HUES6 (cell line): ENCODE data around the gene KRR1.
A peak's percentile ranks its signal among the peaks of the same experiment; 100 is the strongest.
"Not testable (repeated sequence)": the region's sequence is repeated elsewhere in the genome, so short reads cannot be mapped to it uniquely, and the experiment has no call there.

ENCODE experiments used
- H3K27ac ChIP-seq: 2 replicates; pipeline ENCODE4 v1.7.0; 2013; ENCODE audit warnings: low read depth, mild to moderate bottlenecking, low read length, inconsistent platforms
- H3K27me3 ChIP-seq: 2 replicates; pipeline ENCODE4 v1.6.1; 2013; ENCODE audit warnings: low read length; ENCODE audit not compliant: control insufficient read depth, insufficient read depth
- H3K36me3 ChIP-seq: 2 replicates; pipeline ENCODE4 v1.6.1; 2013; ENCODE audit warnings: low read length; ENCODE audit not compliant: control insufficient read depth, insufficient read depth
- H3K4me1 ChIP-seq: 2 replicates; pipeline ENCODE4 v1.6.1; 2013; ENCODE audit warnings: low read length; ENCODE audit not compliant: control insufficient read depth, insufficient read depth
- H3K4me3 ChIP-seq: 2 replicates; pipeline ENCODE4 v1.5.1; 2013; ENCODE audit warnings: low read depth, low read length
- H3K9ac ChIP-seq: one replicate; pipeline ENCODE4 v1.6.1; 2013; ENCODE audit warnings: mild to moderate bottlenecking, low read length
- H3K9me3 ChIP-seq: 2 replicates; pipeline ENCODE4 v1.6.1; 2013; ENCODE audit warnings: low read depth, low read length; ENCODE audit not compliant: control insufficient read depth, insufficient read depth

KRR1 gene

DNA sequence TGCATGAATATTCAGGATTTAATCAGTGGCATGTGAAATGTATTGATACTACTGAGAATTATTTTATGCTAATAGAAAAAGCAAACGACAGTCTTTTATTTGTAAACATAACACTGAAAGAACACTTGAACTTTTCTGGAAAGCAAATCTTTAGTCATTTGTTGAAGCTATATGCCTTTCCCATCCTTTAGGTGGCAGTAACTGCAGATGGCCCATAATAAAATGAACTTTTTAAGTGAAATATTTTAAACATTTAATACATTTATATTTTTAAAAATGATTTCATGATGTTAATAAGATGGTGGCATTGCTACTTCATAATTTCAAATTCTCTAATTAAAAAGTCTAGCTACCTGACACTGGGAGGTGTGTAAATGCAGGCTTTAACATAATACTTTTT lies 13.9 kb upstream of the KRR1 start:
- Histone ChIP-seq H3K27me3 (no peaks in the 10 kb centered on the region), H3K9me3 (no peaks in the 10 kb centered on the region), H3K4me1 (peaks cover 4% of the 10 kb centered on the region; the same call in 1 of the 2 replicates), H3K36me3 (no peaks in the 10 kb centered on the region), H3K27ac (no peak overlapping the region), H3K4me3 (no peak overlapping the region), H3K9ac (no peak overlapping the region)

- not testable (repeated sequence) for H3K4me1 ChIP-seq, H3K27me3 ChIP-seq, H3K36me3 ChIP-seq, H3K4me3 ChIP-seq, H3K27ac ChIP-seq, H3K9me3 ChIP-seq, H3K9ac ChIP-seq
Measured at GRCh38 chr12:75522124-75522523, 10.7 kb upstream of the KRR1 start.

DNA sequence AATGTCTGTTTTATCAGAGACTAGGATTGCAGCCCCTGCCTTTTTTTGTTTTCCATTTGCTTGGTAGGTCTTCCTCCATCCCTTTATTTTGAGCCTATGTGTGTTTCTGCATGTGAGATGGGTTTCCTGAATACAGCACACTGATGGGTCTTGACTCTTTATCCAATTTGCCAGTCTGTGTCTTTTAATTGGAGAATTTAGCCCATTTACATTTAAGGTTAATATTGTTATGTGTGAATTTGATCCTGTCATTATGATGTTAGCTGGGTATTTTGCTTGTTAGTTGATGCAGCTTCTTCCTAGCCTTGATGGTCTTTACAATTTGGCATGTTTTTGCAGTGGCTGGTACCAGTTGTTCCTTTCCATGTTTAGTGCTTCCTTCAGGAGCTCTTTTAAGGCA lies 9.8 kb upstream of the KRR1 start:
- H3K4me1 ChIP-seq, H3K9ac ChIP-seq, H3K27me3 ChIP-seq, H3K36me3 ChIP-seq, H3K9me3 ChIP-seq, H3K27ac ChIP-seq, H3K4me3 ChIP-seq: not testable (repeated sequence)

DNA sequence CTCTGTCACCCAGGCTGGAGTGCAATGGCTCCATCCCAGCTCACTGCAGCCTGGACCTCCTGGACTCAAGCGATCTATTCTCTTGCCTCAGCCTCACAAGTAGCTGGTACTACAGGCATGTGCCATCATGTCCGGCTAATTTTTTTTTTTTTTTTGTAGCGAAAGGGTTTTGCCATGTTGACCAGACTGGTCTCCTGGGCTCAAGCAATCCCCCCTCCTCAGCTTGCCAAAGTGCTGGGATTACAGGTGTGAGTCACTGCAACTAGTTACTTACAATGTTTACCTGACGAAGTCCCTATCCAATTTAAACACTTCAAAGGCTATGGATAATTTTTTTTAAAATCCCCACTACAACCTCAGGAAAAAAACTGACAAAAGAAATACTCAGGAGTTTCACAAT lies 1.8 kb downstream of the KRR1 start:
- H3K27ac ChIP-seq = no peak overlapping the region
- peaks cover 37% of the 10 kb centered on the region for H3K36me3 ChIP-seq
- H3K9ac ChIP-seq = no peak overlapping the region
- peaks cover 4% of the 10 kb centered on the region; the same call in 1 of the 2 replicates for H3K4me1 ChIP-seq
- no peaks in the 10 kb centered on the region for H3K27me3 ChIP-seq
- peak overlapping the region; percentile 86; the same call in 1 of the 2 replicates for H3K4me3 ChIP-seq
- no peaks in the 10 kb centered on the region for H3K9me3 ChIP-seq

DNA sequence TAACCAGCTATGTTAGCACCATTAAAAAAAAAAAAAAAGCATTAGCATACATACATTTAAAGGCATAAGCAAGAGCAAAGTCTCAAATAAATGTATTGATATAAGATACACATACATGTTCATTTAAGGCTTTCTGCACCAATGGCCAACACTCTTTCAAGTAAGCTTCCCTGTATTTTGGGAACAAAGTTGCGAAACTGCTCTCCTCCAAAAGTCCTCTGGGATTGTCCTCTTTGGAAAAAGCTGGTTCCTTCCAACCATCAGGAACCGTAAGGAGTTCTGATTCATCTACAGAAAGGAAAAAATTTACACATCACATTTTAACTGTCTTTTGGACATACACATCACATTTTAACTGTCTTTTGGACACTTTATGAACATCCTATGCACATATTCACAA lies 3.2 kb downstream of the KRR1 start:
- H3K4me1 ChIP-seq = peaks cover 4% of the 10 kb centered on the region; the same call in 1 of the 2 replicates
- no peaks in the 10 kb centered on the region for H3K9me3 ChIP-seq
- no peak overlapping the region for H3K4me3 ChIP-seq
- no peaks in the 10 kb centered on the region for H3K27me3 ChIP-seq
- H3K36me3 ChIP-seq = peaks cover 51% of the 10 kb centered on the region
- H3K27ac ChIP-seq = no peak overlapping the region
- H3K9ac ChIP-seq = no peak overlapping the region

DNA sequence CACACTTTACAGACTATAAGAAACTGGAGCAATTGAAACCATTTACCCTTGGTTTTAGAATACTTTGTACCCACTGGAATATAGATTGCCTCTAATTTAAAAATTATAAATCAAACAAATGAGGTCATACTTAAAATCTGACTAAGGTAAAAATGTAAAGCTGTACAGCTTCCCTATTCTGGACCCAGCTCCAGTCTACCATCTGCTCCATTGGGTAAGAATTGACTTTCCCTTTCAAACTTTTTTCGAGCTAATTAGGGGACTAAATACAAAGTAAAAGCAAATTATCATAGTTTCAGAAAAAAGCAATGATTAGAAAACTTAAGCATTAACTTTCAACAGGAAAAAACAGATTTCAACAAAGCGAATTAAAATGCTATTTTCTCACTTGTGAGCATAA lies 4.3 kb downstream of the KRR1 start:
- no peak overlapping the region for H3K4me3 ChIP-seq
- H3K27me3 ChIP-seq = no peaks in the 10 kb centered on the region
- H3K27ac ChIP-seq = no peak overlapping the region
- no peak overlapping the region for H3K9ac ChIP-seq
- no peaks in the 10 kb centered on the region for H3K9me3 ChIP-seq
- peaks cover 62% of the 10 kb centered on the region for H3K36me3 ChIP-seq
- peaks cover 4% of the 10 kb centered on the region; the same call in 1 of the 2 replicates for H3K4me1 ChIP-seq

GRCh38 chr12:75505706-75506312 lies 5.6 kb downstream of the KRR1 start:
- Histone ChIP-seq H3K4me1 (peaks cover 4% of the 10 kb centered on the region; the same call in 1 of the 2 replicates), H3K27me3 (no peaks in the 10 kb centered on the region), H3K9me3 (no peaks in the 10 kb centered on the region), H3K27ac (no peak overlapping the region), H3K4me3 (no peak overlapping the region), H3K9ac (no peak overlapping the region), H3K36me3 (peaks cover 75% of the 10 kb centered on the region)

DNA sequence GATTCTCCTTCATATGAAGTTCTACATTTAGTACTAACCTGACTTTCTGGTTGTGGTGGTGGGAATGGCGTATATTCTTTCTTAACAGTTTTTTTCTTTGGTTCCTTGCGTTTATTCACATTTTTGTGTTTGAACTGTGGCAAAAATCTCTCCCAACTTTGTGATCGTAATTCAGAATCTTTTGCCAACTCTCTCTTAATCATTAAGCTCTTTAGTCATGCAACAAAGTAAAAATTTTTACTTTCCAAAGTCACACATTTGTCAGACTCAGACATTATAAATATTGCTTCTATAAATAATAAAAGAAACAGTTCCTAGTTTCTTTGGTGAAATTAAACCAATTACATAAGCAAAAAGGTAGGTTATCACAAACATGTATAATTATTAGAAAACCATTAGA lies 7.5 kb downstream of the KRR1 start:
- Histone ChIP-seq H3K4me3 (no peak overlapping the region), H3K9ac (no peak overlapping the region), H3K27ac (no peak overlapping the region), H3K4me1 (no peaks in the 10 kb centered on the region), H3K27me3 (no peaks in the 10 kb centered on the region), H3K9me3 (no peaks in the 10 kb centered on the region), H3K36me3 (peaks cover 93% of the 10 kb centered on the region)

DNA sequence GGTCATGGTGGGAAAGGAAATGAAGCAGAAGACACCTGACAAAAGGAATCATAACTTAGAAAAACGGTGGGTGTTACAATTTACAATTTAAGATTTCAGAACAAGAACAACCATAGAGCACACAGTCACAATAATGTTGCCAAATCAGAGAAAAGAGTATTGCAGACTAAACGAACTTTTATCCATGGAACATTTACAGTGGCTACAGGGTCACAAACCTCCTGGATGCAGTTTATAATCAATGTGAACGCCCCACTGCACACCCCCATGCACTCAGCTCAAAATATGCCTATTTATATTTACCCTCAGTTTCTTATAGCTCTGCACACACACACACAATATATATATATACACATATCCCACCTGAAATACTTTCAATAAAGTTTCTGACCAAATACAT lies 8.0 kb downstream of the KRR1 start:
- H3K4me1 ChIP-seq = no peaks in the 10 kb centered on the region
- no peak overlapping the region for H3K4me3 ChIP-seq
- no peak overlapping the region for H3K9ac ChIP-seq
- H3K9me3 ChIP-seq = no peaks in the 10 kb centered on the region
- no peaks in the 10 kb centered on the region for H3K27me3 ChIP-seq
- H3K36me3 ChIP-seq = peaks cover 96% of the 10 kb centered on the region
- H3K27ac ChIP-seq = no peak overlapping the region

DNA sequence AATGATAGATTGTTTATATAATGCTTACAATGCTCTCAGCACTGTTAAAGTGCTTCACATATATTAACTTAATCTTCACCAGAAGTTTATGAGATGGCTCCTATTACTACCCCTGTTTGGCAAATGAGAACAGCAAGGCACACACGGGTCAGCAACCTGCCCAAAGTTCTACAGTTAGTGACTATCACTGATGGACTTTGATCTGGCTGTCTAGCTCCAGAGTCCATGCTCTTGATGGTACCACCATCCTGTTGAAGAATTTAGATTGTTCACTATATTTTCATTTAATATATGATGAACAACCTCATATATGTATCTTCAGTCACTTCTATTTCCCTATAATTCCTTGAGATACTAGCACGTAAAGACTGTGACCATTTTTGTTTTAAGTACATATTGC lies 20.2 kb downstream of the KRR1 start:
- Histone ChIP-seq H3K27me3 (no peaks in the 10 kb centered on the region), H3K4me1 (0 out of 2 replicates have a peak, but pooled peaks cover 2% of the 10 kb centered on the region), H3K9me3 (no peaks in the 10 kb centered on the region), H3K36me3 (peaks cover 11% of the 10 kb centered on the region), H3K4me3 (no peak overlapping the region), H3K9ac (no peak overlapping the region), H3K27ac (no peak overlapping the region)

DNA sequence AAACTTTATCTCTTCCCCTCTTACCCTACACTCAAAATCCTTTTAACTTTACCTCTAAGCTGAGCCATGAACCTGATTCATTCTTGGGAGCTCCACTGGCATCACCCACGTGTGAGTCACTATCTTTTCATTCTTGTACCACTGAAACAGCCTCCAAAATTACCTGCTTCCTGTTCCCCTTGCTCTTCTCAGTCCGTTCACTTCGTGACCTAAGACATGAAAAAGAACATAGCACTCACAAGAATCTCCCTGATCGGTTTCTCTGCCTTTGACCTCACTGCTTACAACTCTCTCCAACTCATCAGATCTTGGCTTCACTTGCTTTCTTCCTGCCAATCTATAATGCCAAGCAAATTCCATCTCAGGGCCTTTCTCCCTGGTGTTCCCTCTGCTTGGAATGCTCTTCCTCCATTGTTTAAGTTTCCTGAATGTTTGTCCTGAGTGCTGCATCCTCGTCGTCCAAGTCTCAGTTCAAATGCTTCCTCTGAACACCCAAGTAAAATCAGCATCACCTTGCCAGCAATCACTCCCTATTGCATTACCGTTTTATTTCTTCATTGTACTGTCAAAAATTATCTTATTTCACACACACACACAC lies 21.7 kb downstream of the KRR1 start:
- peaks cover 5% of the 10 kb centered on the region for H3K36me3 ChIP-seq
- H3K4me3 ChIP-seq = no peak overlapping the region
- H3K27ac ChIP-seq = no peak overlapping the region
- H3K27me3 ChIP-seq = no peaks in the 10 kb centered on the region
- H3K4me1 ChIP-seq = peaks cover 11% of the 10 kb centered on the region
- no peaks in the 10 kb centered on the region for H3K9me3 ChIP-seq
- H3K9ac ChIP-seq = no peak overlapping the region
